Lower leg skin (tissue), 4 donors: Measurements from ENCODE around the gene MED9. TPM values are rescaled to one million over a fixed set of nuclear protein-coding genes. Genes with fewer than 3 reads are reported as not detected.
"Not testable (repeated sequence)": the region's sequence is repeated elsewhere in the genome, so short reads cannot be mapped to it uniquely, and the experiment has no call there.

Source experiments
- DNase-seq, 2 donors: peaks; one replicate each; pipeline ENCODE4 v3.0.0-alpha.2; 2019; ENCODE audit warnings: low spot score in 2 of 2
- H3K4me3 ChIP-seq: fragments of 200-600 bp; sonication (generic); 2 replicates; pipeline ENCODE4 v1.5.1; 2017; ENCODE audit warnings: mild to moderate bottlenecking, low read depth; ENCODE audit not compliant: poor library complexity, severe bottlenecking
- CTCF ChIP-seq, 3 donors: fragments of 450-650 bp; IDR thresholded peaks; one replicate each; pipeline ENCODE4 v1.5.1; 2016; ENCODE audit warnings: antibody characterized with exemption in 3 of 3, mild to moderate bottlenecking in 3 of 3, moderate library complexity in 2 of 3
- POLR2A ChIP-seq, 2 donors: fragments of 450-650 bp; IDR thresholded peaks; one replicate each; pipeline ENCODE4 v1.6.1; 2016 to 2017; ENCODE audit warnings: antibody characterized with exemption in 2 of 2, mild to moderate bottlenecking in 1 of 2, moderate library complexity in 1 of 2
- WGBS, 2 donors: methylation state at CpG; one replicate each; pipeline ENCODE4 v1.1.5; 2018; 5-methylcytosine and 5-hydroxymethylcytosine counted together
- intact Hi-C: fragments of 100-400 bp; cut with DNase I; formaldehyde crosslinking; loops from one replicate; pipeline ENCODE4 v1.15.0; 2023; ENCODE audit warnings: low total_unique reads
- total RNA-seq, 4 donors: library from RNA; depleted of rRNA; stranded (reverse); fragments of >200 nt; gene quantifications; one replicate each; pipeline ENCODE4 v1.1.0, GENCODE V29; 2016

Gene MED9
- total RNA-seq, 4 donors from 2014 or later, result 14.8 to 29.3 (median 24.2) TPM

- no peak overlapping the region for H3K4me3 ChIP-seq
- TF ChIP-seq CTCF (IDR thresholded peaks at IDR 0.05), result no peak
- no peak for TF ChIP-seq POLR2A (IDR thresholded peaks at IDR 0.05)
- whole genome bisulfite sequencing, 2 donors, result 94 to 96% methylated on average over 3 to 4 of the region's 4 CpGs
- intact Hi-C loops, result no loop called here
- peak in 1 of 2 donors; percentile 76 for DNase-seq
Observed at GRCh38 chr17:17448723-17449122, 28.1 kb upstream of the MED9 start.

GRCh38 chr17:17453088-17453487 is 23.7 kb upstream of the MED9 start:
- DNase-seq, result peak in 1 of 2 donors; percentile 34
- no peak for TF ChIP-seq CTCF (IDR thresholded peaks at IDR 0.05)
- WGBS, 2 donors, result 77 to 80% methylated on average over 9 of the region's 9 CpGs
- intact Hi-C loops, result no loop called here
- no peak overlapping the region for H3K4me3 ChIP-seq

- 92 to 95% methylated on average over 1 of the region's 1 CpG for WGBS, 2 donors
- intact Hi-C loops, result no loop called here
- DNase-seq, result peak in 1 of 2 donors; percentile 18
- H3K4me3 ChIP-seq, result no peak overlapping the region
- TF ChIP-seq CTCF (IDR thresholded peaks at IDR 0.05) (no peak), POLR2A (IDR thresholded peaks at IDR 0.05) (no peak)
Observed at GRCh38 chr17:17454276-17454675, 22.5 kb upstream of the MED9 start.

- DNase-seq, H3K4me3 ChIP-seq, intact Hi-C loops: not testable (repeated sequence)
- 69 to 73% methylated on average over 1 of the region's 1 CpG for WGBS, 2 donors
Observed at GRCh38 chr17:17454700-17455099, 22.1 kb upstream of the MED9 start.

GRCh38 chr17:17455173-17455572 is 21.6 kb upstream of the MED9 start:
- DNase-seq, result no peak
- intact Hi-C loops, result no loop called here
- 98% methylated on average over 4 of the region's 4 CpGs for WGBS, 2 donors
- no peak for TF ChIP-seq CTCF (IDR thresholded peaks at IDR 0.05)
- TF ChIP-seq POLR2A (IDR thresholded peaks at IDR 0.05), result no peak
- no peak overlapping the region for H3K4me3 ChIP-seq

- DNase-seq, result no peak
- 90 to 93% methylated on average over 19 of the region's 19 CpGs for WGBS, 2 donors
- H3K4me3 ChIP-seq, result no peak overlapping the region
- intact Hi-C loops, result no loop called here
- TF ChIP-seq CTCF (IDR thresholded peaks at IDR 0.05) (no peak), POLR2A (IDR thresholded peaks at IDR 0.05) (no peak)
Observed at GRCh38 chr17:17456251-17456650, 20.5 kb upstream of the MED9 start.
